Activated CD4-positive, CD25-positive, alpha-beta regulatory T cell treated with anti-CD3 and anti-CD28 coated beads, Interleukin-2, amount 50 U/mL, for 72 hours (primary cell): ENCODE data around the gene PIGU.
"Not testable (repeated sequence)": the region's sequence is repeated elsewhere in the genome, so short reads cannot be mapped to it uniquely, and the experiment has no call there.

ENCODE experiments used
- DNase-seq: peaks from one replicate; pipeline ENCODE4 v3.0.0; 2021

The PIGU gene

DNA sequence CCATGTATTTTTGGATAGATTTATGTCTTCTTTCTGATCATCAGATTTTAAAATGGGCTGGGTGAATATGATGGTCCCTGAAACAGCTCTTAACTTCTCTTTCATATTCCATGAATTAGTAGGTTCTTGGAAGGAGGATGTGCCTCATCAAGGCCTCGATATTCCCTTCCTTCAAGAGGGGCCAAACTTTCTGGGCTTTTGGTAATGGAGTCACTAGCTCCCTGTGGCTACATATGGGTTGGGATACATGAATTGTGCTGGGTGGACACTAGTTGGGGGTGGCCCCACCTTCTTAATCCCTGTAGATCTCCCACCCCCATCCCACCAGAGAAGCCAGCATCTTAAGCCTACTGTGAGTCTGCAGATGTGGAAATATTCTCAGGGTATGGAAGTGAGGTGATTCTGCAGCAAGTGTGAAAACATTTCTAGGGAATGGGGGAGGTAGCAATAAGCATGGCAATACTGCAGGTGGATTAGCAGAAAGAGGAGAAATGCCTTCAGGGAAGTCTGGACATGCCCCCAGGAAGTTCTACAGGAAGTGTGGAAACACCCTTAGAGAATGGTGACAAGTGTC, 29.5 kb upstream of the PIGU start:
- DNase-seq: no peak

GRCh38 chr20:34705397-34706301, 28.8 kb upstream of the PIGU start:
- DNase-seq: no peak

- DNase-seq: no peak
Observed at GRCh38 chr20:34705008-34705396, 28.1 kb upstream of the PIGU start.

- peak; percentile 81 for DNase-seq
Observed at GRCh38 chr20:34704177-34705007, 27.5 kb upstream of the PIGU start, which contains the start of gene TP53INP2. Gene TP53INP2 (plus strand): TSS chr20:34704344. CDS start chr20:34708740, 4,396 bp downstream.

GRCh38 chr20:34703424-34704176, 26.7 kb upstream of the PIGU start:
- no peak for DNase-seq

GRCh38 chr20:34703061-34703423, 26.1 kb upstream of the PIGU start:
- DNase-seq: no peak

DNA sequence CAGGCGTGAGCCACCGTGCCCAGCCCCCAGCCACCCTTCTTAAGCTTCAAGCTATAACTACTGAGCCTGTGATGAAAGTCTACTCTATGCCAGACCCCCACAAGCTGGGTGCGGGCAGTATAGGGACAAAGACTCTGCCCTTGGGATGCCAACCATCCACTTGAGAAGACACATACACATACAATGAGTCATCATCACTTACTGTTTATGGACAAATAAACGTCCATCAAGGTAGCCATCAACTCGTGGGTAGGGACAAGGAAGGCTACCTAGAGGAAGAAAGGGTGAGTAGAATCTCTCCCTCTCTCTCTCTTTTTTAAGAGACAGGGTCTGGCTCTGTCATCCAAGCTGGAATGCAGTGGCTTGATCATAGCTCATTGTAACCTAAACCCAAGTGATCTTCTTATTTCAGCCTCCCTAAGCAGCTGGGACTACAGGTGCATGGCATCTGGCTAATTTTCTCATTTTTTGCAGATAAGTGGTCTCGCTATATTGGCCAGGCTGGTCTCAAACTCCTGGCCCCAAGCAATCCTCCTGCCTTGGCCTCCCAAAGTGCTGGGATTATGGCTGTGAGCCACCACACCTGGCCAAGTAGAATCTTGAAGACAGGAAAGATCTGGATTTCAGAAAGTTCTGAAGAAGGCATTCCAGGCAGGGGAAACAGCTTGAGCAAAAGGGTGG, 24.7 kb upstream of the PIGU start:
- no peak for DNase-seq

GRCh38 chr20:34693414-34693813, 16.5 kb upstream of the PIGU start:
- DNase-seq: no peak

GRCh38 chr20:34691838-34692237, 14.9 kb upstream of the PIGU start:
- DNase-seq: no peak

- DNase-seq: no peak
Observed at GRCh38 chr20:34689486-34689885, 12.6 kb upstream of the PIGU start.

DNA sequence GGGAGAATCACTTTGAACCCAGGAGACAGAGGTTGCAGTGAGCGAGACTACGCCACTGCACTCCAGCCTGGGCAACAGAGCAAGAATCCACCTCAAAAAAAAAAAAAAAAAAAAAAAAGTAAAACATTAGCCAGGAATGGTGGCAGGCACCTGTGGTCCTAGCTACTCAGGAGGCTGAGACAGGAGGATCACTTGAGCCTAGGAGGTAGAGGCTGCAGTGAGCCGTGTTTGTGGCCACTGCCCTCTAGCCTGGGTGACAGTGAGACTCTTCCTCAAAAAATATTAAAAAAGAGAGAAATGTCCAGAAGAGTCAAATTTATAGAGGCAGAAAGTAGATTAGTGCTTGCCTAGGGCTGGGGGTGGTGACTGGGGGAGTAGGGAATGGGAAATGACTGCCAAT, 6.8 kb upstream of the PIGU start:
- DNase-seq: no peak

GRCh38 chr20:34680586-34681175, 3.8 kb upstream of the PIGU start:
- no peak for DNase-seq

DNA sequence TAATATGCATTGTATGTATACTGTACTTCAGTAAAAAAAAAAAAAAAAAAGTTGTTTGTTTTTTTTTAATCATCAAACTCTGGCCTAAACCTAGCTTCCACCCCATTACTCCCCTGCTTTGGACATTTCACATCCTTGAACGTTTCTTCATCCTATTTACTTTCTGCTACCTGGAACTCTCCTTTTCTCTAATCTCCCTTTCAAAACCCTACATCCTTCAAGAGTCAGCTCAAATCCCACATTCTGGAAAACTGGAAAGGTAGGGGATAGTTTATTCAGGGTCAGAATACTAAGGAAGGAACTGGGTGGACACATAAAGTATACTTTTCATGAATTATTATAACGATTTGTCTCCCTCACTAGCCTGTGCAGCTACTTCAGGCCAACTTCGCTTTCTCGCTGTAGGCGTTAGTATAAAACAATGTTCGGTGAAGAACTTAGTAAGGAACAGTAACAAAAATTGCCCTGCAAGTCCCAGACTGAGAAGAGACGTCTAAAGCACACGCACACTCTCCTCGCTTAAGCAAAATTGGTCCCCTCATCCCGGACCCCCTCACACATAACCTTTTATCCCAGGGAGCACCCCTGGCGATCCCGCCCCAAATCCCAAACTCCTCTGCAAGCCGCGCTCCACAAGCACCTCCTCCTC, 775 bp downstream of the PIGU start:
- DNase-seq: no peak

- DNase-seq: no peak
Observed at GRCh38 chr20:34675561-34675960, 1.3 kb downstream of the PIGU start.

- DNase-seq: no peak
Observed at GRCh38 chr20:34673412-34673811, 3.5 kb downstream of the PIGU start.

DNA sequence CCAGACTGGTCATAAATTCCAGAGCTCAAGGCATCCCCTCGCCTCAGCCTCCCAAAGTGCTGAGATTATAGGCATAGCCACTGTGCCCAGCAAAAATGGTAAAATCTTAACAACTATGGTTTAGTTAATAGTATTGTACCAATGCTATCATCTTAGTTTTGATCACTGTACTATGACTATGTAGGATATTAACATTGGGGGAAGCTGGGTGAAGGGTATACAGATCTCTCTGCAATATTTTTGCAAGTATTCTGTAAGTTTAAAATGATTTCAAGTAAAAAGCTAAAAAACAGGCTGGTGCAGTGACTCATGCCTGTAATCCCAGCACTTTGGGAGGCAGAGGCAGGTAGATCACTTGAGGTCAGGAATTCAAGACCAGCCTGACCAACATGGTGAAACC, 7.8 kb downstream of the PIGU start:
- no peak for DNase-seq

DNA sequence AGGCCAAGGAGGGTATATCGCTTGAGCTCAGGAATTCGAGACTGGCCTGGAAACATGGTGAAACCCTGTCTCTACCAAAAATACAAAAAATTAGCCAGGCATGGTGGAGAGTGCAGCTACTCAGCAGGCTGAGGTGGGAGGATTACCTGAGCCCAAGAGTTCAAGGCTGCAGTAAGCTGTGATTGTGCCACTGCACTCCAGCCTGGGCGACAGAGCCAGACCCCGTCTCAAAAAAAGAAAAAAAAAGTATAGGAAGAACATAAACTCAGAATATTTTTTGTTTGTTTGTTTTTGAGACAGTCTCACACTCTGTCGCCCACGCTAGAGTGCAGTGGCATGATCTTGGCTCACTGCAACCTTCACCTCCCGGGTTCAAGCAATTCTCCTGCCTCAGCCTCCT, 12.1 kb downstream of the PIGU start:
- not testable (repeated sequence) for DNase-seq

GRCh38 chr20:34663213-34663943, 13.5 kb downstream of the PIGU start:
- no peak for DNase-seq

- not testable (repeated sequence) for DNase-seq
Observed at GRCh38 chr20:34661811-34662210, 15.1 kb downstream of the PIGU start.

GRCh38 chr20:34658654-34659053, 18.2 kb downstream of the PIGU start:
- not testable (repeated sequence) for DNase-seq
